Stimulated activated CD4-positive, alpha-beta T cell treated with anti-CD3 and anti-CD28 coated beads, Interleukin-2, amount 100 ng/mL, for 4 hours (primary cell): Measurements from ENCODE around the gene FBXW4.

Experiments
- DNase-seq: peaks from one replicate; pipeline ENCODE4 v3.0.0-alpha.2; 2020; ENCODE audit warnings: low read depth

The FBXW4 gene

DNA sequence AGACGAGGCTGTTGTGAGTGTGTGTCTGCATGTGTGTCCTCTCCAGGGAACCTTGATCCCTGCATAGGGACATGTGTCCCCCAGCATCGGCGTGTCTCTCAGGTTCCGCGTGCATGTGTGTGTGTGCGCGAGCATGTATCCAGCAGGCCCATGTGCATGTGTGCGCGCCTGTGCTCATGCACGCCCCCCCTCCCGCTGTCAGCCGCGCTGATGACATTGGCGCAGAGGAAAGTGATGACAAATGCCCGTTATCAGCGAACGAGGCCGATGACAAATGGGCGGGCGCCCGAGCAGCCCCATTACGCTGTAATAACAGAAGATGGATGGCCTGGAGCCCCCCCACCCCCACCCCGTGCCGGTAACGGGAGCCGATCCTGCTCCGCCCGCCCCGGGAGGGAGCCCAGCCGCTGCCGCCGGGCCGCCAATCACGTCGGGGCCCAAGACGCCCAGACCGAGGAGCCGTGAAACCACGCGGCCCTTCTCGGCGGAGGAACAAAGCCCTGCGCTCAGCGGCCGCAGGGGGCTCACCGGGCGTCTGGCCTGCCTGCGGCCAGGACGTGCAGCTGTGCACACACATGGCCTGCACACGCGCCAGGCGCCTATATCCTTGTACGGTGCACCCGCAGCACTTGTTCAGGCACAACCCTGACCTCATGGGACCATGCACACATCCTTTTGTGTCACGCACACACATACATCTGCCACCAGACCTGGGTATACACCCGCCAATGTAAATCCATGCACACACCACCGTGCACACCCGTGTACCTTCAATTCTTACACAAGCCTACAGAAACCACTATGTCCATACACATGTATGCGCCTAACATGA, 128.4 kb downstream of the FBXW4 start:
- DNase-seq = no peak

DNA sequence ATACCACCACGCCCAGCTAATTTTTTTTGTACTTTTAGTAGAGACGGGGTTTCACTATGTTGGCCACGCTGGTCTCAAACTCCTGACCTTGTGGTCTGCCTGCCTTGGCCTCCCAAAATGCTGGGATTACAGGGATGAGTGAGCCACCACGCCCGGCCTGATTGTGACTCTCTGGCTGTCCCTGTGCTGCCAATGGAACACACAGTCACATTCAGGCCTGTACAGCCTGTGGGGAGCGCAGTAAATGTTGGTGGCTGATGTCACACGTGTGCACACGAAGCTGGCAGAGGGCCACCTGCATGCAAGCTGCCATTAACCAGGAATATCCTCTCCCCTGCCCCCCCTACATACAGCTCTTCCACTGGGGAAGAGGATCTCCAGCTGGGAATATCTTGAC, 129.0 kb downstream of the FBXW4 start:
- no peak for DNase-seq

GRCh38 chr10:101565370-101565900, 129.5 kb downstream of the FBXW4 start:
- no peak for DNase-seq

- no peak for DNase-seq
Measured at GRCh38 chr10:101564490-101564991, 130.4 kb downstream of the FBXW4 start.

- no peak for DNase-seq
Measured at GRCh38 chr10:101563497-101564040, 131.4 kb downstream of the FBXW4 start.

- DNase-seq = no peak
Measured at GRCh38 chr10:101563007-101563406, 132.0 kb downstream of the FBXW4 start.

DNA sequence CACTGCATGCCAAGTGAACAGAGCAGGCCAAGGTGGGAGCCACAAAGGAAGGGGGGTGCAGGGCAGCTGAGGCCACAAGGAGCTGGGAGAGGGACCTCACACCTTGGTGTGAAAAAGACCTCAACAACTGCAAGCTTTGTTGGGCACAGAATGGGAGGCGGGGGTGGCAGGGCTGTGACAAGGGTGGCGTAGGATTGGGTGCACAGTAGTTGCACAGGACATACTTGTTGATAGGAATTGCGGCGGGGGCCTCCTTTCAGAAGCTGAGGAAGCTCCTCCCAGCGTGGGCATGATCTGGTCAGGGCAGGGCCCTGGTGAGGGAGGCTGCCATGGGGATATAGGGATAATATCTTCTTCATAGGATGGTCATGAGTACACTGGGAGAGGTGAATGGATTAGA, 132.7 kb downstream of the FBXW4 start:
- no peak for DNase-seq

DNA sequence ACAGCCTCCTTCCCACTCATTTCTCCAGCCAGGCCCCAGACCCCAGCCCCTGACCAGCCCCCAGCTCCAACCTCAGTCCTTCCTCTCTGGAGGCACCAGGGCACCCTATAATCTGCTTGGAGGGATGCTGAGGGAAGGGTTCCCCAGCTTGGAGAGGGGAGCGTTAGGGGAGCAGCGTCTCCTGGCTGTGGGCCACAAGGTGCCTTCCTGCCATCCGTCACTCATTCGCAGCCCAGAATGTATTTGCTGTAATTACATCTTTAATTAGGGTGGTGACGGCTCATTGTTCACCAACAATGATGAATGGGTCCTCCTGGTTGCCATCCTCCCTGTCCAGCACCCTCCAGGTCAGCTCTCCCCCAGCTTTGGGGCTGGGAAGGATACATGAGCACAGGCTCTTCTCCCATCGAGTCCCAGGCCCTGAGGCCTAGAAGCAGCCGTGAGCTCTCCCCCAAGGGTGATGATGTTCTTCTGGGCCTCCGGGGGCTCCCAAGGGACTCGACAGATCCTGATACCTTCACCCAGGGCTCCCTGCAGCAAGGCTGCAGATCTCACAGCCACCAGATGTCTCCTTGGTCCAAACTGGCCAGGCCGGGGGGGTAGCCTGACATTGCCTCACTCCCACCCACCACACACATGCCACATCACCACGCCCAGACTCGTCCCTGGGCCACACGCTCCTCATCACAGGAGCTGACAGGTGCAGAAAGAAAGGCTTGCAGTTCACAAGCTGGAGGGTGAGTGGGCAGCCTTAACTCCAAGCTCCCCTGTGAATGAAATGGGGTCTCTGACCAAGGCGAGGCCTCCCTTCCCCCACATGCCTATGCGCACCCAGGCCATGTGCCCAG, 133.7 kb downstream of the FBXW4 start:
- DNase-seq = no peak
